Stimulated activated memory B cell treated with anti-CD40 and anti-IgM and Interleukin-4, amounts not matched to agents 10 μg/mL and 1 μg/mL and 100 μg/mL, for 72 hours (primary cell): ENCODE data around the gene EFHC1.

Experiments used
- ATAC-seq: fragments of 150-1000 bp; cut with Tn5 transposase; 2 replicates; pipeline ENCODE4 v1.10.0; 2021
- H3K27ac Mint-ChIP-seq: one replicate; pipeline ENCODE4 v1.8.0; 2022; ENCODE audit warnings: mild to moderate bottlenecking, mixed read lengths
- H3K27me3 Mint-ChIP-seq: one replicate; pipeline ENCODE4 v1.8.0; 2022; ENCODE audit warnings: mixed read lengths
- H3K36me3 Mint-ChIP-seq: one replicate; pipeline ENCODE4 v1.8.0; 2022; ENCODE audit warnings: mixed read lengths
- H3K4me1 Mint-ChIP-seq: one replicate; pipeline ENCODE4 v1.8.0; 2022; ENCODE audit warnings: mixed read lengths
- H3K4me3 Mint-ChIP-seq: one replicate; pipeline ENCODE4 v1.8.0; 2022; ENCODE audit warnings: mild to moderate bottlenecking, moderate library complexity, mixed read lengths
- H3K9me3 Mint-ChIP-seq: one replicate; pipeline ENCODE4 v1.8.0; 2022; ENCODE audit warnings: mixed read lengths

The EFHC1 gene

DNA sequence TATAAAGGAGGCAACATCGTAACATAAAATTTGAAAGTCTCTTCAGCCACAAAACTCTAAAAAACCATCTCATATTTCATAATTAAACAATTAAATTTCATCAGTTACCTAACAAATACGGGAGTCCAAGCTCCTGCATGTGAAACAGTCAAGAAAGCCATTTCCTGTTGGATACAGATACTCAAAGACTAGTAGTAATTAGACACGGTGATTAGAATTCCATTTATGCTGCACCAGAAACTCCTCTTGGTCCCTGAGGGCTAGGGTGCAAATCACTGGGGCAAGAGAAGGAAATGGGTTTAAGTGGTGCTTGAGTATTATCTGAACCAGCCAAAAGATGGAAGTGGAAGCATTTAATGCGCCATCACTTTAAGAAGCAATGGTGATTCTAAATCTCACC is 129.3 kb downstream of the EFHC1 start:
- H3K9me3 Mint-ChIP-seq, result no peaks in the 10 kb centered on the region
- peak overlapping the region; percentile 56 for H3K27ac Mint-ChIP-seq
- peaks cover 20% of the 10 kb centered on the region for H3K36me3 Mint-ChIP-seq
- H3K27me3 Mint-ChIP-seq, result no peaks in the 10 kb centered on the region
- peaks cover 77% of the 10 kb centered on the region for H3K4me1 Mint-ChIP-seq
- H3K4me3 Mint-ChIP-seq, result no peak overlapping the region
- ATAC-seq, result no peak

DNA sequence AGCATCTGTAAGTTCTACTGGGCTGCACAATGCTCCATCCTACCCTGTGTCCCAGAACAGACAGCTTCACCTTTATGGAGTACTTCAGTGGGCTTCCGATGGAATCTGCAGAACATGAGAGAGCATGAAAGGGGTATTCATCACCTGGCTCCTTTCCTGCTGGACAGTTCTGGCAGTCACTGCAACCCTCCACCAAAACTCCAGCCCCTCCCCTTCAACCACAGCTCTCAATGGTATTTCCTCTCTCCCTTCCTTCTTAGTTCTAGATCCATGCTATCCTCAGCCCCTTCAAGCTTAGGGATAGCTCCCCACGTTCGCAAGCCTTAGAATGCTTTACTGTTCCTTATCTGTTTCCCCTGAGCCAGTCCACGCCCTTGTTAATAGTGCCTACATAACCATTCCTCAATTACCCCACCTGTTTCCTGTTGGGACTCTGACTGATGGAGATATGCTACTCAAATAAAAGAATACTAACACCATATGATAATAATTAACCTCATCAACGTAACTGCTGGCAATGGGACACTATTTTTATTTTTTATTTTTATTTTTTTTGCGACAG is 130.0 kb downstream of the EFHC1 start:
- H3K4me1 Mint-ChIP-seq, result peaks cover 75% of the 10 kb centered on the region
- H3K4me3 Mint-ChIP-seq, result no peak overlapping the region
- no peaks in the 10 kb centered on the region for H3K27me3 Mint-ChIP-seq
- no peaks in the 10 kb centered on the region for H3K9me3 Mint-ChIP-seq
- peaks cover 20% of the 10 kb centered on the region for H3K36me3 Mint-ChIP-seq
- no peak for ATAC-seq
- H3K27ac Mint-ChIP-seq, result peak overlapping the region; percentile 56

DNA sequence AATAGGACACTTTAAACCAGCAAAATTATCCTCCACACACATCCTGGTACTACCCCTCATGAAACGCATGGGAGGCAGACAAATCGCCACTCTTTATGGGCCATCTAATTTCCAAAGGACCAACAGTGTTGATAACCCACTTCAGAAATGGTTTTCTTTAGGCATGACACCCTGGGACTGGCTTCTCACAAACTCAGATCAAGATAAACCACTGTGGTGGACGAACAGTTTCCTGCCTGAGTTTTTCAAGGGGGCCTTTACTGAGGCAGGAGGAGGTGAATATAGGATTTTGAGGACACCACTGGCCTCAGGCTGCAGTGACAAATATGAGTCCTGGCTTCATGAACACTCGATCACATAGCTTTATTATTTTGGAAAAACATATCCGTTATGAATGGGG is 130.7 kb downstream of the EFHC1 start:
- peaks cover 20% of the 10 kb centered on the region for H3K36me3 Mint-ChIP-seq
- peaks cover 70% of the 10 kb centered on the region for H3K4me1 Mint-ChIP-seq
- no peaks in the 10 kb centered on the region for H3K27me3 Mint-ChIP-seq
- H3K9me3 Mint-ChIP-seq, result no peaks in the 10 kb centered on the region
- ATAC-seq, result no peak
- no peak overlapping the region for H3K4me3 Mint-ChIP-seq
- H3K27ac Mint-ChIP-seq, result no peak overlapping the region

DNA sequence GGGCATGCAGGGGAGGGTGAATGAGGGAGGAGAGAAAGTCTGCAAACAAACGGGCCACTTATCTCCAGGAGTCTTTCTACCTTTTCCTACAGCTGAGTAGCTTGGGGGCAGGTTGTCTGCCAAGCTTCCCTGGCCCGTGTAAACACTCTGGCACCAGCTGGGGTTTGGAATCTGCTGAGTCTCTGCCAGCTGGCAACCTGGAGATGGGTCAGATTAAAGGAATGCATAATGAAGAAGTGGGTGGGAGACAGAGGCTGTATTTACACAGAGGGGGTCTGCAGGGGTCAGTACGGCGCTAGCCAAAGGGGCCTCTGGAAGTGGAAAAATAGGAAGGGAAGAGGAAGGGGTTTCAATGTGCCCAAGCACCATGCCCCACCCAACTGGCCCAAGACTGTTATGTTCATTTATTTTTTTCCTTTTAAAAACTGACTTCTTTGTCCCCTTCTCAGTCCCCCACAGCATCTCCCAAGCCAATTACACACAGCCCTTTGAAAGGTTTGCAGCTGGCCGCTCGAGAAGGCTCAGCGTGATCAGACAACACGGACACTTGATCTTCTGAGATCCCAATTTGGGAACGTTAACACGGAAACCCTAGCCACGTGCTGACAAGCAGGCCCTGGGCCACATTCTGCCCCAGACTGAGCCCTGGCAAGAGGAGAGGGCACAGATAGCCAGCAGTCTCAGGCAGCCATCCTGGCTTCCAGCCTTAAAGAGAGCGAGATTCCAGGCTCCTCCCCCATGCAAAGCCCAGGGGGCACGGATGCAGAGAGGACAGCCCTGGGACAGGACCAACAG is 131.5 kb downstream of the EFHC1 start:
- H3K36me3 Mint-ChIP-seq, result peaks cover 19% of the 10 kb centered on the region
- peaks cover 65% of the 10 kb centered on the region for H3K4me1 Mint-ChIP-seq
- no peak for ATAC-seq
- H3K27me3 Mint-ChIP-seq, result no peaks in the 10 kb centered on the region
- H3K27ac Mint-ChIP-seq, result peak overlapping the region; percentile 76
- H3K9me3 Mint-ChIP-seq, result no peaks in the 10 kb centered on the region
- H3K4me3 Mint-ChIP-seq, result peak overlapping the region; percentile 36

DNA sequence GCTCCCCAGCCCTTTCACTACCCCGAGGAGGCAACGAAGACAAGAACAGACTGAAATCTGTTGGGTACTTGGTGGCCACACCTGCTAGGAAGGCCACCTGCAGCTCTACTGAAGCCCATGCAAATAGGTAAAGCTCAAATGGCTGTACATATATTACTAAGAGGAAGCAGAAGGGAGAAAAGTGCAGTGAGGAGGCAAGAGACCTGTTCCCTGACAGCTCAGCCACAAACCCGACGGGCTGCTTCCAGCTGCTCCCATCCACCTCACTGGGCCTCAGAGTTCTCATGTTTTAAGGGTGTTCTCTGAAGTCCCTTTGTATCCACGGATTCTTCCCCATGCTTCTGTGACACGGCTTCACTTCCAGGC is 132.1 kb downstream of the EFHC1 start:
- Mint-ChIP-seq H3K9me3 (no peaks in the 10 kb centered on the region), H3K4me1 (peaks cover 59% of the 10 kb centered on the region), H3K36me3 (peaks cover 15% of the 10 kb centered on the region), H3K27me3 (no peaks in the 10 kb centered on the region), H3K4me3 (peak overlapping the region; percentile 36), H3K27ac (peak overlapping the region; percentile 76)
- ATAC-seq, result peak; percentile 91

DNA sequence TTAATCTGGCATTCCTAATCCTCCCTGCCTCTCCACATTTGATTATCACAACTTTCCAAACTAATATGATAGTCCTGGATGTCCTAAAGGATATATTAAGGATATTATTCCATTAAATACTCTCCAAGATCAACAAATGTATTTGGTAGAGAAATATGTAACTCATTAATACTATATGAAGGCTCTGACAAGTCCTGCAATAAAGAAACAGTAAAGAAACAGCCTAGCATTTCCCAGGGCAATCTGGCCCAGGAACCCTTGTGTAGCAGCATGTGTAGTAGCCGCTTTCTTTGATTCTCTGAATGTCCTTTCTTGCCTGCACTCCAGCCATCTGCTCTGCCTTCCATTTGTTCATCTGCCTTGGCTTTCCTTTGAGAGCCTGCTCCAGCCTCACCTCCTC is 133.0 kb downstream of the EFHC1 start:
- Mint-ChIP-seq H3K27ac (peak overlapping the region; percentile 76), H3K4me1 (peaks cover 50% of the 10 kb centered on the region), H3K4me3 (no peak overlapping the region), H3K36me3 (peaks cover 13% of the 10 kb centered on the region), H3K27me3 (no peaks in the 10 kb centered on the region), H3K9me3 (no peaks in the 10 kb centered on the region)
- ATAC-seq, result no peak

DNA sequence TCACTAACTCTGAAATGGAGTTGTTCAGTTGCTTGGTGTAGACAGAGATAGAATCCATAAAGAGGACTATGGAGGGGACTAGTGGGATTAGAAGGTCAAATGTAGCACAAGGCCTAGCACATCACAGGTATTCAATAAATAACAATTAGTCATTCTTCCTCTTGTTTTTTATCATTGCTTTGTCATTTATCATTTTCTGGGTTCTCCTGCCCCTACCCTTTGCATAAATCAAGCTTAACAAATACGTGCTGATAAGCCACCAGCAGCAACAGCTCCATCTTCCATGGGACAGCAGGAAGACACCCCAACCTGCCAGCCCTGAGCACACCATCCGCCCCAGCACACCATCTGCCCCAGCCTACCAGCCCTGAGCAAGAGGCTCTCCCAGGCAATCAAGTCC is 133.6 kb downstream of the EFHC1 start:
- Mint-ChIP-seq H3K4me3 (no peak overlapping the region), H3K36me3 (peaks cover 10% of the 10 kb centered on the region), H3K9me3 (no peaks in the 10 kb centered on the region), H3K27ac (no peak overlapping the region), H3K4me1 (peaks cover 49% of the 10 kb centered on the region), H3K27me3 (no peaks in the 10 kb centered on the region)
- ATAC-seq, result no peak

DNA sequence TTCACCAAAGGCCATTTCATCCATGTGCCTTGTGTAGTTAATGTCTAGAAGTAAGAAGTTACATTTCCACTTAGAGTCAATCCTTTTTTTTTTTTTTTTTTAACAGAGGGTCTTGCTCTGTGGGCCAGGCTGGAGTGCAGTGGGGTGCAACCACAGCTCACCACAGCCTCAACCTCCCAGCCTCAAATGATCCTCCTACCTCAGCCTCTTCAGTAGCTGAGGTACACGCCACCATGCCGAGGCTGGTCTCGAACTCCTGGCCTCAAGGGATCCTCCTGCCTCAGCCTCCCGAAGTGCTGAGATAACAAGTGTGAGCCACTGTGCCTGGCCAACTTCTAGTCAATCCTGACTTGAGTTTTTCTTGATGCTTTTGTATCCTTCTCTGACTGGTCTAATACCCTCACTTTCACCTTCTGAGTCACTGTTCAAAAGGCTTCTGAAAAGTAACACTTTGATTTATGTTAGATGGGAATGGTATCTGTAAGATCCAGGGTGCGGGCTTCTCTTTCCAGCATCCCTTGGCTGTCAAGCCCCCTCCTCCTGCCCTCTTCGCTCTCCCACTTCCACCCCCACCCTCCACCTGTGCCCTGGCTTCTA is 134.6 kb downstream of the EFHC1 start:
- no peaks in the 10 kb centered on the region for H3K27me3 Mint-ChIP-seq
- H3K4me1 Mint-ChIP-seq, result peaks cover 47% of the 10 kb centered on the region
- no peak for ATAC-seq
- no peak overlapping the region for H3K27ac Mint-ChIP-seq
- no peak overlapping the region for H3K4me3 Mint-ChIP-seq
- no peaks in the 10 kb centered on the region for H3K9me3 Mint-ChIP-seq
- H3K36me3 Mint-ChIP-seq, result peaks cover 5% of the 10 kb centered on the region

DNA sequence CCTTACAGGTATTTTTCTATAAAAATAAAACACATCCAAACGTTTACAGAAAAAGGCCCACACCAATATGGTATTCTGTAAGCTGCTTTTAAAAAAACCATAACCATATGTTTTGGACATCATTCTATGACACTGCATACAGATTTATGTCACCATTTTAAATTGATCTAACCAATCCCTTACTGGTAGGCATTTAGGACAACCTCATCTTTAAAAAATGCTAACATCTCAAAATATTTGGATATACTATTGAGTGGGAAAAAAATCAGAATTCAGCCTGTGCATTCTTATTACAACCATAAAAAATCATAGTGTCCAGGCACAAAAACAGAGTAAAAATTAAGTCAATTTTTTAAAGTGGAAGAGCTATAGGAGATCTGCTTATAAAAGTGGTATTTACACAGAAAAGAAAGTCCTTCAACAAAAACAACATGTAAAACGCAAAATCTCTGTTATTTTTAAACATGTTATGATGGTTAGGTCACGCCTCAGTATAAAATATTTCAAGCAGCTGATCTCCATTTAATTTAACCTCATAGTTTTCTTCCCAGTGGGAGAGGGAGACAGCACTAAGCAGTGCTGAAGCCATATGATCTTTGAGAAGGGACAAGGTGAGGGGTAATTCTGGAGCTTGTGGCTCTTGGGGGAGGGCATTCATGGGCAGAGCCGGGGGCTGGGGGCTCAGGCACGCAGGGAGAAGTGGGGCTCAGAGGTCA is 135.5 kb downstream of the EFHC1 start:
- no peaks in the 10 kb centered on the region for H3K9me3 Mint-ChIP-seq
- H3K27ac Mint-ChIP-seq, result no peak overlapping the region
- no peaks in the 10 kb centered on the region for H3K36me3 Mint-ChIP-seq
- no peaks in the 10 kb centered on the region for H3K27me3 Mint-ChIP-seq
- peaks cover 41% of the 10 kb centered on the region for H3K4me1 Mint-ChIP-seq
- no peak for ATAC-seq
- no peak overlapping the region for H3K4me3 Mint-ChIP-seq

DNA sequence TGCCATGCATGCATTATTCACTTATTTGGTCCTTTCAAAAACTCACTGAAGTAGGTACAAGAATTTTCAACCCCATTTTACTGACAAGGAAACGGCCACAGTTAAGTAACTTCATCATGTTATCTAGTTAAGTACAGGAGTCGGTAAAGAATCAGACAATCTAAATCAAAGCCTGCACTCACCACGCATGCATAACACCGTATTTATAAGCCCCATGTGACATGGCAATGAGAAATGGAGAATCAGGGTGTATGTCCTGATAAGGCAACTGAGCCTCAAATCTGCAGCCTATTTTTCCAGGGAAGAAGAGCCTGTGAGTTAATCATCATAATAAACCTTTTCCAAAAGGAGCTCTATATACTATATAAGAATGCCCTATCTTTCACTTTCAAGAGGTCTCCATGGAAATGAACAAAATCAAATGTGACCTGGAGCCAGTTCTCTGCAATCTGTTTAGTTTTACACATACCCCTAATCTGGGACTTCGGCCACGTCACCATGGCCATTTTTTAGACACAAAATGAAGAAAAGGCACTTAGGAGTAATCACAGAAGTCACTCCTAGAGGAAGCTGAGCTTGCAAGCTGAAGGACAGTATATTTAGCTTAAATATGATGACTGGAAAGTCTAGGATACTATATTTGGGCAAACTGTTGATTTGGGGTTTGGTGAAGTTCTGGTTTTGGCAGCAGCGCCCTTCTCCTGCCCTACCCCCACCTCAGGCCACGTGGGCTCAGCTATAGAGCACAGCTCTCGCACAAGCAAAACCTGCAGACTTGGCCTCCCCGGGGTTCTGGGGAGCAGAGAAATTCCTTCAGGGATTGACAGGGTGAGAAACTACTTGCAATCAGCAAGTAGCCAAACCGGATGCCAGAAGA is 137.5 kb downstream of the EFHC1 start:
- ATAC-seq, result no peak
- Mint-ChIP-seq H3K9me3 (no peaks in the 10 kb centered on the region), H3K27me3 (no peaks in the 10 kb centered on the region), H3K27ac (no peak overlapping the region), H3K4me3 (no peak overlapping the region), H3K4me1 (peaks cover 27% of the 10 kb centered on the region), H3K36me3 (no peaks in the 10 kb centered on the region)

DNA sequence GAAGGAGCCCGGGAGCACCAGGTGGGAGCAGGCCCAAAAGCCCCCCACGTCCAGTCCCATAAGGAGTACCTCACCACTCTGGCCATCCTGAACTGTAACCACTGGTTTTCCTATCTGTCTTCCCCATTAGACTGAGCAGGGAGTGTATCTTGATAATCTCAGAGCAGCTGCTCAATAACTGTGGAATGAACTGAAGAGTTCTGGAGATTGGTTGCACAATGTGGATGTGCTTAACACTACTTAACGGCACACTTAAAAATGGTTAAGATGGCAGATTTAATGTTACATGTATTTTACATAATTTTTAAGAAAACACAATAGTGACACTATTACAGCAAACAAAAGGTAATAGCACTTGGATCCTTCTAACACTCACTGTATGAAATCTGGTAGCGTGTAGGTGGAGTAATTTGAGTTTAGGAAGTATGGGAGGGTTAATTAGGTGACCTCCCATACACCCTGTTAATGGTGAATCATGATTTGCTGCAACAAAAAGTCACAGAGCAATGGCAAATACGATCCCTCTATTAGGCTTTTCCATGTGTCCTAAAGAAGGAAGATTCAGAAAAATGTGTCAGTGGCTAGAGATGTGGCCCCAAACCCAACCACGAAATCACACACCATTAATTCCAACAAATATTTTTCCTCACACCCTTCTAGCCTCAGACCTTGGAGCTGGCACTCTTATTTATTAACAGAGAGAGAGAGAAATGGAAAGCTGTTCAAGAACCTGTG is 138.3 kb downstream of the EFHC1 start:
- no peak overlapping the region for H3K27ac Mint-ChIP-seq
- no peaks in the 10 kb centered on the region for H3K9me3 Mint-ChIP-seq
- H3K27me3 Mint-ChIP-seq, result no peaks in the 10 kb centered on the region
- no peak overlapping the region for H3K4me3 Mint-ChIP-seq
- H3K4me1 Mint-ChIP-seq, result peaks cover 25% of the 10 kb centered on the region
- no peak for ATAC-seq
- no peaks in the 10 kb centered on the region for H3K36me3 Mint-ChIP-seq

DNA sequence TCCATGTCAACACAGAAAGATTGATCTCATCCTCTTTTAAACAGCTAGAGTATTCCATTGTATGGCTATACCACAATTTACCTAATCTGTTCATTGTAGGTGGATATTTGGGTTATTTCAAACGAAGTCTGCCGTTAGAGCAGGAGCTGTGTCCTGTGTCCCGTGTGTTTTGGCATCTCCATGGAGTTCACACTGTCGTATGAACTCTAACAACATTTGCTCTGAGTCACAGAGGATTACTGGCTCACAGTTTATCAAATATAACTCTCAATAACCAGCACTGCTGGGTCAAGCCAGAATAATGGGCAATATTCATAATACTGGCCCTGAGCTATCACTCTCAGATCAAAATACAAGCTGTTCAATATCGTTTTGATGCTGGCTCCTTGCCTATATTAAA is 140.3 kb downstream of the EFHC1 start:
- ATAC-seq, result no peak
- peaks cover 34% of the 10 kb centered on the region for H3K4me1 Mint-ChIP-seq
- H3K27me3 Mint-ChIP-seq, result no peaks in the 10 kb centered on the region

DNA sequence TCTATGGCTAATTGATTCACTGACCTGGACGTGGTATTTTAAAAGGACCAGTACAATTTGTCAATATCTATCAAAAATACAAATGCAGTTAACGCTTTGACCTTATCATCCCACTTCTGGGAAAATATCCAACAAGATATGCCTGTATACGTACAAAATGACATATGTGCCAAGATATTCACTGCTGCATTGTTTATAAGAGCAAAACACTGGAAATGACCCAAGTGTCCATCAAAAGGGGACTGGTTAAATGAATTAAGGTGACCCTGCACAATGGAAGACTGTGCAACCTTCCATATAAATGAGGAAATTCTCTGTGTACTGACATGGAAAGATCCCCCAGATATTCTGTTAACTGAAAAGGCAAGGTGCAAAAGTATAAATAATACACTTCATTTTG is 142.8 kb downstream of the EFHC1 start:
- no peaks in the 10 kb centered on the region for H3K9me3 Mint-ChIP-seq
- no peak for ATAC-seq
- H3K27me3 Mint-ChIP-seq, result no peaks in the 10 kb centered on the region
- H3K27ac Mint-ChIP-seq, result no peak overlapping the region
- peaks cover 47% of the 10 kb centered on the region for H3K4me1 Mint-ChIP-seq
- H3K36me3 Mint-ChIP-seq, result peaks cover 7% of the 10 kb centered on the region
- no peak overlapping the region for H3K4me3 Mint-ChIP-seq

More for the DNA sequence above, 140.3 kb downstream of the EFHC1 start:
- Mint-ChIP-seq H3K9me3 (no peaks in the 10 kb centered on the region), H3K4me3 (no peak overlapping the region), H3K36me3 (peaks cover 7% of the 10 kb centered on the region), H3K27ac (no peak overlapping the region)

DNA sequence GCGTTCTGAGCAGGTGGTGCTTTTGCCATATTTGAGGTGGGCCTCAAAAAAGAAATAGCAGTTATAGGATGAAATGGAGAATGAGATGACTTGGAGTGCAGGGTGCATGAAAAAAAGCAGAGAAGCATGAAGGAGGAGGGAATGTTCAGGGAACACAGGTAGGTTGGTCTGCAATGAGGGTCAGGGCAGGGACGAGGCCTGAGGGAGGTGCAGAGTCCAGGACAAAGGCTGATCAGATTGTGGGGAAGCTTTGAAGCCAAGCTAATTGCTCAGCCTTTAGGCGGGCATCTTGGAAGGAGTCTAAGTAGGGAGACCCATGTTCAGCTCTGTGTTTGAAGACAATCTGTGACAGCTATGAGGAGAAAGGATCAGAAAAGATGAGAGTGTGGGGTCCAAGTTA is 144.7 kb downstream of the EFHC1 start:
- Mint-ChIP-seq H3K27ac (no peak overlapping the region), H3K4me1 (peaks cover 52% of the 10 kb centered on the region)
- no peak for ATAC-seq

More for the DNA sequence above, 144.7 kb downstream of the EFHC1 start:
- Mint-ChIP-seq H3K9me3 (no peaks in the 10 kb centered on the region), H3K36me3 (peaks cover 7% of the 10 kb centered on the region), H3K4me3 (no peak overlapping the region), H3K27me3 (no peaks in the 10 kb centered on the region)
